K562 (cell line): ENCODE results near the gene ROPN1B. TPM values are rescaled to one million over a fixed set of nuclear protein-coding genes. Genes with fewer than 3 reads are reported as not detected.

Source experiments
- ATAC-seq: fragments of 200-7000 bp; cut with Tn5 transposase; 3 replicates; pipeline ENCODE4 v1.9.1; 2020; ENCODE audit warnings: moderate library complexity
- BruUV-seq: library from RNA; stranded (reverse); fragments of 400-500 nt; replicated peaks from 2 replicates; lab custom pipeline; 2021; lab: Mats Ljungman, UMichigan
- CTCF ChIA-PET: fragments of 300-600 bp; formaldehyde crosslinking; extraction: SDS; loops from one replicate; lab custom pipeline; 2021; ENCODE audit warnings: low intra/inter-chr PET ratio; lab: Yijun Ruan, JAX
- POLR2A ChIA-PET: fragments of 300-600, 350-650 bp; sonication (Branson Sonifier 250); formaldehyde crosslinking; extraction: SDS; loops from one replicate; lab custom pipeline; 2021; ENCODE audit warnings: antibody characterized with exemption, inconsistent platforms; lab: Yijun Ruan, JAX
- DNase-seq, 4 experiments: peaks; one replicate each; pipeline versions ENCODE4 v3.0.0 to v3.0.0-alpha.2; 2011 to 2018; ENCODE audit warnings: low spot score in 3 of 4, mixed read lengths in 3 of 4; ENCODE audit errors: extremely low read depth in 1 of 4
- FAIRE-seq: peaks from 2 replicates; lab custom pipeline; 2011; peaks lifted over from hg19 to GRCh38; lab: Jason Lieb, UNC
- H2AFZ ChIP-seq: 2 replicates; pipeline ENCODE4 v1.6.0; 2011; ENCODE audit warnings: low read depth, low read length, control low read depth, inconsistent platforms
- H3K27ac ChIP-seq: fragments of 200-600 bp; 3 replicates; pipeline ENCODE4 v1.8.0; 2011; ENCODE audit warnings: low read depth, mild to moderate bottlenecking, control low read depth, inconsistent platforms, low read length, moderate library complexity, mixed read lengths; ENCODE audit errors: extremely low read depth
- H3K27me3 ChIP-seq, 2 experiments: fragments of 300-600 bp in 1 of 2; 2 replicates in 1 of 2; 3 replicates in 1 of 2; pipeline versions ENCODE4 v1.6.0 to v1.8.0; 2011; ENCODE audit warnings: inconsistent platforms in 2 of 2, low read length in 2 of 2, mild to moderate bottlenecking in 1 of 2, mixed read lengths in 1 of 2, moderate library complexity in 1 of 2; ENCODE audit not compliant: control insufficient read depth in 2 of 2, insufficient read depth in 2 of 2
- H3K36me3 ChIP-seq: fragments of 300-600 bp; 3 replicates; pipeline ENCODE4 v1.8.0; 2011; ENCODE audit warnings: mild to moderate bottlenecking, low read length, inconsistent platforms; ENCODE audit not compliant: control insufficient read depth, insufficient read depth
- H3K4me1 ChIP-seq, 2 experiments: fragments of 200-600 bp in 1 of 2; replicated peaks in 1 of 2; 2 replicates in 1 of 2; 3 replicates in 1 of 2; pipeline versions ENCODE4 v1.5.1 to v1.8.0; 2011; ENCODE audit warnings: inconsistent platforms in 2 of 2, low read length in 2 of 2, mild to moderate bottlenecking in 1 of 2, mixed read lengths in 1 of 2, moderate library complexity in 1 of 2; ENCODE audit not compliant: control insufficient read depth in 2 of 2, insufficient read depth in 2 of 2
- H3K4me2 ChIP-seq: 2 replicates; pipeline ENCODE4 v1.6.1; 2011; ENCODE audit warnings: low read length, control low read depth, inconsistent platforms, mixed read lengths; ENCODE audit not compliant: insufficient read depth
- H3K4me3 ChIP-seq: fragments of 200-600 bp; sonication (generic), shearing (Covaris generic); 2 replicates; pipeline ENCODE4 v1.5.1; 2016; ENCODE audit warnings: control low read depth, inconsistent platforms
- H3K79me2 ChIP-seq: fragments of 200-600 bp; 3 replicates; pipeline ENCODE4 v1.8.0; 2011; ENCODE audit warnings: low read length, inconsistent platforms; ENCODE audit not compliant: control insufficient read depth, insufficient read depth
- H3K9ac ChIP-seq, 2 experiments: 2 replicates each; pipeline versions ENCODE4 v1.6.0 to v1.6.1; 2011; ENCODE audit warnings: low read depth in 2 of 2, low read length in 2 of 2, control low read depth in 1 of 2, inconsistent platforms in 1 of 2, mild to moderate bottlenecking in 1 of 2, mixed read lengths in 1 of 2; ENCODE audit not compliant: insufficient read depth in 1 of 2
- H3K9me1 ChIP-seq: one replicate; pipeline ENCODE4 v1.6.0; 2011; ENCODE audit warnings: inconsistent platforms, mild to moderate bottlenecking, low read length, moderate library complexity; ENCODE audit not compliant: control insufficient read depth, insufficient read depth
- H3K9me3 ChIP-seq: replicated peaks from 2 replicates; pipeline ENCODE4 v1.5.1; 2011; ENCODE audit warnings: low read depth, low read length, inconsistent platforms; ENCODE audit not compliant: control insufficient read depth, insufficient read depth
- H4K20me1 ChIP-seq: replicated peaks from 2 replicates; pipeline ENCODE4 v1.6.1; 2011; ENCODE audit warnings: low read length, inconsistent platforms, mixed read lengths; ENCODE audit not compliant: control insufficient read depth, insufficient read depth
- CBFB ChIP-seq: sonication (generic); formaldehyde crosslinking; IDR thresholded peaks from 2 replicates; pipeline ENCODE4 v1.4.0; 2020; ENCODE audit warnings: mild to moderate bottlenecking, missing genetic modification reagents
- HNRNPLL ChIP-seq: fragments of 200-400 bp; formaldehyde crosslinking; IDR thresholded peaks from 2 replicates; pipeline ENCODE4 v1.6.1; 2017; ENCODE audit warnings: low read length, low read depth, mild to moderate bottlenecking; ENCODE audit not compliant: poor library complexity, severe bottlenecking
- IRF1 ChIP-seq: sonication (generic); formaldehyde crosslinking; IDR thresholded peaks from 2 replicates; pipeline ENCODE4 v1.8.0; 2022; ENCODE audit warnings: missing genetic modification reagents, mild to moderate bottlenecking, borderline replicate concordance
- ZC3H8 ChIP-seq: fragments of 450-650 bp; IDR thresholded peaks from 2 replicates; pipeline ENCODE4 v1.6.1; 2017
- ZFPM2 ChIP-seq: fragments of 250-450 bp; sonication (Bioruptor Pico); IDR thresholded peaks from 2 replicates; pipeline ENCODE4 v1.5.1; 2022; ENCODE audit warnings: mild to moderate bottlenecking
- WGBS: fragments of 100-300 bp; shearing (Covaris generic); methylation state at CpG from one replicate; pipeline ENCODE4 v1.1.6; 2016; ENCODE audit warnings: low coverage, mixed read lengths; ENCODE audit not compliant: insufficient coverage; ENCODE audit errors: missing lambda C conversion rate; 5-methylcytosine and 5-hydroxymethylcytosine counted together
- in situ Hi-C: fragments of 300-500 bp; cut with MboI; formaldehyde crosslinking; loops from 4 replicates; pipeline ENCODE4 v1.15.0; 2018; ENCODE audit warnings: inconsistent platforms, mixed read lengths
- intact Hi-C: fragments of 100-400 bp; cut with micrococcal nuclease; formaldehyde crosslinking; loops from 2 replicates; pipeline ENCODE4 v1.14.2; 2022
- polyA plus RNA-seq, 8 experiments: library from polyadenylated mRNA; depleted of rRNA in 4 of 8; stranded (reverse) in 5 of 8; unstranded in 3 of 8; fragments of >200 nt; fragmentation: Nextera tagmentation in 2 of 8; fragmentation: Illumina TruSeq in 1 of 8; extraction: Ambion mirVana in 2 of 8; extraction: Trizol in 1 of 8; gene quantifications; 2 replicates each; pipeline versions ENCODE4 v1.2.1 to v1.2.3, GENCODE V29; 2011 to 2014; ENCODE audit warnings: inconsistent platforms in 1 of 8, missing spikeins in 1 of 8
- total RNA-seq, 7 experiments: library from RNA; depleted of rRNA in 6 of 7; stranded (reverse); fragments of >200 nt in 6 of 7; fragmentation: Illumina TruSeq in 2 of 7; extraction: Trizol in 2 of 7; gene quantifications; 2 replicates each; pipeline versions ENCODE4 v1.2.1 to v1.2.3, GENCODE V29; 2011 to 2021; ENCODE audit warnings: low replicate concordance in 1 of 7

The ROPN1B gene
- total and polyA plus RNA-seq, 9 of the 15 experiments (the other 6 are each of a cell fraction or from before 2014, with no cell fraction given) = not detected

DNA sequence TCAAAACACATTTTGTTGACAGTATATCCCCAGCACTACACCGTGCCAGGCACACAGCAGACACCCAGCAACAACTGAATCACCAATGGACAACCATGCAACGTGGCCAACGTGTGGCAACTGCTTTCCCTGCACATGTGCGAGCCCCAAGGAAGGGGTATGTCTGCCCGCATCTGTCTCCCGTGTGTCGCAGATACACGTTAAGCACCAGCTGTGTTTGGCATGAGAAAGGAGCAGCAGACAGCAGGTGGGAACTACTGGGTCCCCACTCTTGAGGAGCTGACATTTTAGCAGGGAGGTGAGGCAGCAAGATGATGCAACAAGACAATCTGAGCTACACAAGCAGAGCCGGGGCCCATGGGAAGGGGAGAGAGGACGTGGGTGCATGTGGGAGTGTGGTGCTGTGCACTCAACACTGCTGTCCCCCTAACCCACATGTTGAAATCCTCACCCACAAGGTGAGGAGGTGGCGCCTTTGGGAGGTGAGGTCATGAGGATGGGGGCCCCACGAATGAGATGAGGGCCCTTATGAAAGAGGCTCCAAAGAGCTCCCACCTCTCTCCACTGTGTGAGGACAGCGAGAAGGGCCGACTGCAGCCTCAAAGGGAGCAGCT, 56.2 kb downstream of the ROPN1B start:
- POLR2A ChIA-PET = no interaction called here
- Histone ChIP-seq H3K9me3 (no peaks in the 10 kb centered on the region), H3K27ac (no peak overlapping the region), H3K4me1 (no peaks in the 10 kb centered on the region), H3K27me3 (no peaks in the 10 kb centered on the region), H2AFZ (no peak overlapping the region), H3K9ac (no peak overlapping the region), H3K79me2 (no peaks in the 10 kb centered on the region), H3K4me2 (no peak overlapping the region), H4K20me1 (no peaks in the 10 kb centered on the region), H3K9me1 (no peaks in the 10 kb centered on the region), H3K36me3 (no peaks in the 10 kb centered on the region), H3K4me3 (no peak overlapping the region)
- FAIRE-seq = no peak
- no peak for ATAC-seq
- CTCF ChIA-PET = no interaction called here
- in situ Hi-C loops (no loop called here), intact Hi-C loops (no loop called here)
- TF ChIP-seq HNRNPLL (no peak), IRF1 (CRISPR knock-in tag) (no peak), ZC3H8 (no peak), CBFB (CRISPR knock-in tag) (no peak), ZFPM2 (CRISPR knock-in tag) (no peak)
- DNase-seq = no peak
- BruUV-seq = no TSS peak
- 51% methylated on average over 14 of the region's 14 CpGs for WGBS
